ENCODE results near the gene EXOC3. TPM values are rescaled to one million over a fixed set of nuclear protein-coding genes. Genes with fewer than 3 reads are reported as not detected.
"Not testable (repeated sequence)": the region's sequence is repeated elsewhere in the genome, so short reads cannot be mapped to it uniquely, and the experiment has no call there.

EXOC3 gene
- total RNA-seq, 4 donors from 2014 or later: 69.9 to 240 (median 76.1) TPM

GRCh38 chr5:406041-406440 is 36.9 kb upstream of the EXOC3 start:
- Histone ChIP-seq H3K4me1 (no peaks in the 10 kb centered on the region), H3K36me3 (no peaks in the 10 kb centered on the region), H3K27ac (no peak overlapping the region), H3K27me3 (peaks cover 8% of the 10 kb centered on the region), H3K4me3 (no peak overlapping the region), H3K9me3 (no peaks in the 10 kb centered on the region)
- TF ChIP-seq EP300 (IDR thresholded peaks at IDR 0.05; ENCODE audit: low read depth): no peak
- no peak for DNase-seq
- in situ Hi-C loops (cut with MboI; ENCODE audit: low pct_ligation_motif_present in 1 of 4, low pct_unique_long_range_greater_than_20kb in 1 of 4, low sequenced_read_pairs in 3 of 4): no loop called here
- intact Hi-C loops (cut with DNase I; ENCODE audit: low total_unique reads): no loop called here
- WGBS, 2 donors (ENCODE audit: low coverage in 1 of 2): 85% methylated on average over 9 of the region's 9 CpGs; no CpG with 5 or more reads in 1 of the 2 donors

- 69 to 80% methylated on average over 6 of the region's 6 CpGs for WGBS, 2 donors (ENCODE audit: low coverage in 1 of 2)
- in situ Hi-C loops (cut with MboI; ENCODE audit: low pct_ligation_motif_present in 1 of 4, low pct_unique_long_range_greater_than_20kb in 1 of 4, low sequenced_read_pairs in 3 of 4): no loop called here
These were observed 35.9 kb upstream of the EXOC3 start for GRCh38 chr5:407051-407450.

GRCh38 chr5:407801-408268 is 35.1 kb upstream of the EXOC3 start:
- intact Hi-C loops (cut with DNase I; ENCODE audit: low total_unique reads): no loop called here
- no peaks in the 10 kb centered on the region for H3K4me1 ChIP-seq
- in situ Hi-C loops (cut with MboI; ENCODE audit: low pct_ligation_motif_present in 1 of 4, low pct_unique_long_range_greater_than_20kb in 1 of 4, low sequenced_read_pairs in 3 of 4): no loop called here
- no peaks in the 10 kb centered on the region for H3K36me3 ChIP-seq
- no peak for TF ChIP-seq EP300 (IDR thresholded peaks at IDR 0.05; ENCODE audit: low read depth)
- TF ChIP-seq POLR2AphosphoS5 (IDR thresholded peaks at IDR 0.05): no peak
- TF ChIP-seq CTCF (IDR thresholded peaks at IDR 0.05): no peak
- no peak for TF ChIP-seq POLR2A (IDR thresholded peaks at IDR 0.05)
- peaks cover 5% of the 10 kb centered on the region for H3K27me3 ChIP-seq
- 40 to 61% methylated on average over 1 to 8 of the region's 8 CpGs for WGBS, 2 donors (ENCODE audit: low coverage in 1 of 2)
- H3K4me3 ChIP-seq: no peak overlapping the region
- DNase-seq: no peak
- no peaks in the 10 kb centered on the region for H3K9me3 ChIP-seq
- no peak overlapping the region for H3K27ac ChIP-seq

More at GRCh38 chr5:407051-407450, 35.9 kb upstream of the EXOC3 start:
- DNase-seq: no peak
- TF ChIP-seq POLR2AphosphoS5 (IDR thresholded peaks at IDR 0.05) (no peak), EP300 (IDR thresholded peaks at IDR 0.05; ENCODE audit: low read depth) (no peak), CTCF (IDR thresholded peaks at IDR 0.05) (no peak), POLR2A (IDR thresholded peaks at IDR 0.05) (no peak)
- H3K4me3 ChIP-seq: no peak overlapping the region
- intact Hi-C loops (cut with DNase I; ENCODE audit: low total_unique reads): no loop called here
- H3K27ac ChIP-seq: no peak overlapping the region
- H3K27me3 ChIP-seq: peaks cover 5% of the 10 kb centered on the region
- no peaks in the 10 kb centered on the region for H3K9me3 ChIP-seq
- no peaks in the 10 kb centered on the region for H3K36me3 ChIP-seq
- no peaks in the 10 kb centered on the region for H3K4me1 ChIP-seq

- TF ChIP-seq EP300 (IDR thresholded peaks at IDR 0.05; ENCODE audit: low read depth): no peak
- no peak for TF ChIP-seq POLR2A (IDR thresholded peaks at IDR 0.05)
- TF ChIP-seq CTCF (IDR thresholded peaks at IDR 0.05): no peak
- TF ChIP-seq POLR2AphosphoS5 (IDR thresholded peaks at IDR 0.05): no peak
- H3K9me3 ChIP-seq: no peaks in the 10 kb centered on the region
- H3K36me3 ChIP-seq: no peaks in the 10 kb centered on the region
- intact Hi-C loops (cut with DNase I; ENCODE audit: low total_unique reads) (no loop called here), in situ Hi-C loops (cut with MboI; ENCODE audit: low pct_ligation_motif_present in 1 of 4, low pct_unique_long_range_greater_than_20kb in 1 of 4, low sequenced_read_pairs in 3 of 4) (no loop called here)
- 73 to 83% methylated on average over 2 of the region's 2 CpGs for WGBS, 2 donors (ENCODE audit: low coverage in 1 of 2)
- H3K27ac ChIP-seq: no peak overlapping the region
- no peak overlapping the region for H3K4me3 ChIP-seq
- peaks cover 5% of the 10 kb centered on the region for H3K27me3 ChIP-seq
- H3K4me1 ChIP-seq: peaks cover 0 to 23% (median 6%) of the 10 kb centered on the region in 4 donors
- DNase-seq: no peak
These were observed 32.0 kb upstream of the EXOC3 start for GRCh38 chr5:410911-411517.

GRCh38 chr5:411728-412127 is 31.2 kb upstream of the EXOC3 start:
- intact Hi-C loops (cut with DNase I; ENCODE audit: low total_unique reads) (no loop called here), in situ Hi-C loops (cut with MboI; ENCODE audit: low pct_ligation_motif_present in 1 of 4, low pct_unique_long_range_greater_than_20kb in 1 of 4, low sequenced_read_pairs in 3 of 4) (no loop called here)
- peaks cover 0 to 26% (median 6%) of the 10 kb centered on the region in 4 donors for H3K4me1 ChIP-seq
- peaks cover 5% of the 10 kb centered on the region for H3K27me3 ChIP-seq
- no peak overlapping the region for H3K27ac ChIP-seq
- no peak overlapping the region for H3K4me3 ChIP-seq
- 82 to 83% methylated on average over 8 to 13 of the region's 13 CpGs for WGBS, 2 donors (ENCODE audit: low coverage in 1 of 2)
- no peak for DNase-seq
- no peaks in the 10 kb centered on the region for H3K9me3 ChIP-seq
- TF ChIP-seq CTCF (IDR thresholded peaks at IDR 0.05) (no peak), EP300 (IDR thresholded peaks at IDR 0.05; ENCODE audit: low read depth) (no peak), POLR2A (IDR thresholded peaks at IDR 0.05) (no peak), POLR2AphosphoS5 (IDR thresholded peaks at IDR 0.05) (no peak)
- no peaks in the 10 kb centered on the region for H3K36me3 ChIP-seq

- H3K27me3 ChIP-seq; H3K36me3 ChIP-seq; H3K9me3 ChIP-seq; in situ Hi-C loops (cut with MboI; ENCODE audit: low pct_ligation_motif_present in 1 of 4, low pct_unique_long_range_greater_than_20kb in 1 of 4, low sequenced_read_pairs in 3 of 4); intact Hi-C loops (cut with DNase I; ENCODE audit: low total_unique reads); DNase-seq; H3K4me3 ChIP-seq: not testable (repeated sequence)
- 81 to 86% methylated on average over 6 to 29 of the region's 42 CpGs for WGBS, 2 donors (ENCODE audit: low coverage in 1 of 2)
- Histone ChIP-seq H3K27ac (peak overlapping the region in 1 of 4 donors; percentile 80), H3K4me1 (peaks cover 0 to 26% (median 6%) of the 10 kb centered on the region in 4 donors)
These were observed 27.7 kb upstream of the EXOC3 start for GRCh38 chr5:414991-415927.

Data from transverse colon (tissue), 4 donors.